GM18868 (cell line): ENCODE results near the gene POC1B.
"Not testable (repeated sequence)": the region's sequence is repeated elsewhere in the genome, so short reads cannot be mapped to it uniquely, and the experiment has no call there.

Experiments
- ATAC-seq: cut with Tn5 transposase; IDR thresholded peaks from one replicate; pipeline ENCODE4 v1.9.1; 2021; ENCODE audit warnings: mild to moderate bottlenecking, moderate library complexity; ENCODE audit not compliant: unreplicated experiment

POC1B gene

DNA sequence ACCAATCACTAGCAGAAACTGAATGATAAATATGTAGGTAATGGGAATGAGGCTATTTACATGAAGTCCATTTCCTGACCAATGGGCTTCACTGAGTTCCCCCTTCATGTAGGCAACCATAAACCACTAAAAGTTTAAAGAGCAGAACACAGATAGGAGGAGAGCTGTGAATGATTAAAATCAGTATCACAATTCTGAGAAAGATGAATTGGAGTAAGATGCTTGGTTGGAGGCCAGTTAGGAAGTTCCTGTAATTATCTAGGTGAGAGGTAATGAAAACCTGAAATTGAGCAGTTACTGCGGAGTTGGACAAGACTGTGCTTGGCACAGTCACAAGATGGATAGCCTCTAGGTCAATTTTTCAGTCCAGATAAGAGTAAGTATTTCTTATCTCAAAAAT is 57.8 kb downstream of the POC1B start:
- ATAC-seq = no peak

DNA sequence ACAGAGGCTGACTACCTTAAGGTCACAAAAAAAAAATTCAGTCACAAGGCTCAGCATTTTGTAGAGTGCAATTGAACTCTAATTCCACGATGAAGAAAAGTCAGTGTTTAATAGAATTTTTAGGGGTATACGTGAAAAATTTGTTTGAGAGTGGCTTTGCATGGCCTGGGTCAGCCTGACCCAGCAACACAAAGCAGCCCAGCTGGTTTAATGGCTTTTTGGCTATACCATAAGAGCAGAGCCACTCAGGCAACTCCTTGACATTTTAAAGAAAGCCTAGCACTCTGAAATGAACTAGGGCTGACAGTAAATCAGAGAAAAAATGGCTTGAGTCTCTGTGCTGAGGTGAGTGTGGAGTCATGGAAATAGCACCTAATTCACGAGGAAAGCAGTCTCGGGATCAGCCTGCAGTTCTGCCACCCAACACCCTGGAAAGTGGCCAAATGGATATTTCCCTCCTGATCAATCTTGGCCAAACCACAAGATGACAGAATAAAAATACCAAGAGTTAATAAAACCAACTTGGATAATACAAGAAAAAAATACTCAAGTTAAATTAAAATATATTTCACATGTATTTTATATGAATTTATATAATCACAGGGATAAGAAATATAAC is 60.8 kb downstream of the POC1B start:
- no peak for ATAC-seq

GRCh38 chr12:89461649-89462612 is 63.9 kb downstream of the POC1B start:
- peak; percentile 94 for ATAC-seq

DNA sequence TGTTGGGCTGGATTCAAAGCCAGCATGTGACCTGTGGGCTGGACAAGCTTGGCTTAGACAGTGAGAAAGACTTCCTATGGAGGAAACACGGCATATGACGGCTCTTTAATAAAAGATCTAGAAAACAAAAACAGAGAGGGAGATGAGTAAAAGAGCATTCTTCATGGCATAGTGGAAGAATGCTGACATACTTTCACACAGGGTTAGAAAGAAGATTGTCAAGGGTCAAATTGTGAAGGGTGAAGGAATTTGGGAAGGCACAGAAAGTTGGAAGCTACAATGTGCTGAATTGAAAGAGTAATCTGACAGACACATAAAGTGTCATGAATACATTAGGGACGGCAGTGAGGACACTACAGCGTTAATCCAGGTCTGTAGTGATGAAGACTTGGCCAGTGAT is 64.7 kb downstream of the POC1B start:
- no peak for ATAC-seq

DNA sequence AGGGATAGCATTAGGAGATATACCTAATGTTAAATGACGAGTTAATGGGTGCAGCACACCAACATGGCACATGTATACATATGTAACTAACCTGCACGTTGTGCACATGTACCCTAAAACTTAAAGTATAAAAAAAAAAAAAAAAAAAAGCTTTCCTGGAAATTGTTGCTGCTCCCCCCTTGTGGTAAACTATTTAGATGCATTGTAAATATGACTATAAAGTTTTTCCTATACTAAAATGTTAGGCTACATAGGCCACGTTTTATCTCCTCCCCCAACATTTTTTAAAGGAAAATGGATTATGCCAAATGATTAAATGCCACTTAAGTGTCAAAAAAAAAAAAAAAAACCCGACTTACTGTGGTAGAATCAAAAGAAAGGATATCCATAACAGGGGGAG is 66.6 kb downstream of the POC1B start:
- ATAC-seq = not testable (repeated sequence)

GRCh38 chr12:89456565-89456964 is 69.3 kb downstream of the POC1B start:
- no peak for ATAC-seq

DNA sequence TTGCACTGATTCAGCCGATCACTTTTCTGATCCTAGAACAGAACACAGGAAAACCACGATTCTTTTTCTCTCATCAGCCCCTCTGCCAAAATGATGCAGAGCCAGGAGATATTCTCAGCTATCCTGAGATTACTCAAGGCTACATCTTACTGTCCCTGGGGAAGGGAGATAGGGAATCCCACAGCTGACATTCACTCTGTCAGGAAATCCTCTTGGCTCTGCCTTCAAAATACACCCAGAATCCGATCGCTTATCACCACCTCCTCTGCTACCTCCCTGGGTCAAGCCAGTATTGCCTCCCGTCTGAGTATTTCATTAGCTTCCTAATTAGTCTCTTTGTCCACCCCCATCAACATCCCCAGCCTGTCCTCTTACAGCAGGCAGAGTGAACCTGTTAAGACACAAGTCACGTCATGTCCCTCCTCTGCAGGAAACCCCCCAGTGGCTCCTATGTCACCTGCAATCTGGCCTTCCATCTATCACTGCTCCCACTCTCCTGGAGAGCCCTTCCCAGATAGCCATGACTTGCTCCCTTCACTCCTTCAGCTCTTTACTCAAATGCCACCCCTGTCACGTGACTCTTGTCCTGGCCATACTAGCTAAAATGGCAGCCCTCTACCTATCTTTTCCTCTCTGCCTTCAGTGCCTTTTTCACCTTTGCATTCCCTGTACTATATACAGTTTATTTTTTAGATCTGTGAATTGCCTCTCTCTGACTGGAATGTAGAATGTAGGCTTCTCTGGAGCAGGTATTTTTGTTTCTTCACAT is 71.6 kb downstream of the POC1B start:
- no peak for ATAC-seq

- no peak for ATAC-seq
Measured at GRCh38 chr12:89453121-89453978, 72.5 kb downstream of the POC1B start.

DNA sequence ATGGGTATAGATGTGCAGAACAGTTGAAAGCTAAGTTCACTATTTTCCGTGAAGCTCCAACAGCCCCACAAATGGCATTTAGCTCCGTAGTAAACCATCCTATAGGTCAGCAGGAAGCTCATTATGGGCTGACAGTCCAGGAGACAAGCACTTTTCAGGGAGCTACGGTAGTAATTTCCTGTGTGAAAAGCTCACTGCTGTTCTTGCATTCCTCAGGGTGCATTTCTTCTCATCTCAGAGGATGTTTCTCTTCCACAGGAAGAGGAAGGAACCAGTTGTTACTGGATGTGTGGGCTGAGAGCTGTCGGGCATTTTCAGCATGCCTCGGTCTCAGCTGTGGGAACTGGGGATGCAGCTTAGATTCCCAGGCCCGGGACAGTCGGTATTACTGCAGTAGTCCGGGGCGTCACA is 74.0 kb downstream of the POC1B start:
- no peak for ATAC-seq

DNA sequence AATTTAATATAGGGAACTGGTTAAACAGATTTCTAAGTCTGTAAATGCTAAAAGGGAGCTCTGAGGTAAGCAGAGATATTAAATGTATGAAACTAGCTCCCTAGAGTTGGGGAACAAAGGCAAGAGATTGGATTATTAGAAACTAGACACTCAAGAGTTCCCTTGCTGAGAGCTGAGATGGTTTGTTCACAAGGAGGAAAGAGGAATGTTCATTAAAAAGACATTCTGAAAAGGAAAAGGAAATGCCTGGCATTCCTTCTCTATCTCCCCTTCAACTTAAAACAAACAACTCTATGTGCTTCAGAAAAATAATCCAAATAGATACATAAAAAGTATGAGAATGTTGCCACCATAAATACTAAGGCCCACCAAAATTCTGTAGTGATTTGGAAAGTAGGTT is 74.9 kb downstream of the POC1B start:
- ATAC-seq = no peak

DNA sequence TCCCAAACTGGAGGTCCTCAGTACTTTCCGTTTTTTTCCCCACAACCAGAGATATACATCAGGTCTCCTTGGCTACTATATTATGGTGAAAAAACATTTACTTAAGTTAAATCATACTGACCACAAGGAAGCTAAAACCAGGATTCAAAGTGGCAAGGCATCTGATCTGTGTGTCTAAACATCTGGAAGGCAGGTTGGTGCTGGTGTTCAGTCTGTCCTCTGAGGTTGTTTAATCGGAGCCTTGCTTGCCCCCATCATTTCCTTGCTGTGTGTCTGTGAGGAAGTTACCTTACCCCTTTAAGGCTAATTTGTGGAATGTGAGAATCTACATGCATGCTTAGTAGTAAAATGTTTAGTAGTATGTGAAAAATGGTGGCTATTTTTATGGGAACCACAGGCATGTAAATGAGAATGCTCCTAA is 76.9 kb downstream of the POC1B start:
- ATAC-seq = no peak

DNA sequence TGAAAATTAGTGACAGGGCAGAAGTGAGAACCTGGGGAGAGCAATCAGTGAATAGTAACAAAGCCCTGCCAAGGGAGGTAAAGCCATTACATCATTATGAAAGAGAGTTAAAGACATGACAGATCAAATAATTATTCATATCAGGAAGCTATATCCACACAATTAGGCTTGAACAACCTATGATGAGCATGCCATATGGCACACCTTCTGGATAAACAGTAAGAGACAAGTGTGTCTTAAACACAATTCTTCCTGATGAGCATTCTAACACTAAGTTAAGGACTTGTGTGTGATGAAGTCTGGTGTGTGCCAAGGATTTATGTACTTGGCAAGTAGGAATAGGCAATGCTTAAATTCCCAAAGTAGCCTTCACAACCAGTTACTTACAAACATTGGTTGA is 77.3 kb downstream of the POC1B start:
- no peak for ATAC-seq

- no peak for ATAC-seq
Measured at GRCh38 chr12:89439941-89440340, 85.9 kb downstream of the POC1B start.

DNA sequence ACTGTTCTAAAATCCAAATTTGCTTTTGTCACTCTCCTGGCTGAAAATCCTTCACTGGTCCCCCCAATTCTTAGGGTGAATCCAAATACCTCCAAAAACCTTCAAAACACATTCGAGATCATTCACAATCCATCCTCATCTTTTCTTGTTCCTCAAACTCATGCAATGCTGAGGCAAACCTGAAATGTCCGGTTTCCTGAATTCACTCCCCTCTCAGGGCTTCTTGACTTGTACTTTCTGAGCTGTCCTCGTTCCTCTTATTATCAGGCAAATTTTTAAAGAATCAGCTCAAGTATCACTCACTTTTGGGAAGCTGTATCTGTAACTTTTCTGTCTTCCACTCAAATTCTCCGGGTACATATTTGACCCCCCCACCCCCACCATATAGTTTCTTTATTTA is 88.6 kb downstream of the POC1B start:
- ATAC-seq = no peak

DNA sequence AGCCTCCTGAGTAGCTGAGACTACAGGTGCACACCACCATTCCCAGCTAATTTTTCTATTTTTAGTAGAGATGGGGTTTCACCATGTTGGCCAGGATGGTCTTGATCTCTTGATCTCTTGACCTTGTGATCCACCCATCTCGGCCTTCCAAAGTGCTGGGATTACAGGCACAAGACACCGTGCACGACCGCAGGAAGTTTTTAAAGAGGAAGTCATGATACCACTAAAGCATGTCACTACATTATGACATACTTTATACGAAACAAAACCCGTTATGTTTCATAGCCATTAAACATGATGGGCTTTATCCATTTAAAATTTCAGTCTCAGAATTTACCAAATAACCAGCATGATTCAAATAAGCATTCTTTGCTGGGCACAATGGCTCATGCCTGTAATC is 89.8 kb downstream of the POC1B start:
- ATAC-seq = no peak

DNA sequence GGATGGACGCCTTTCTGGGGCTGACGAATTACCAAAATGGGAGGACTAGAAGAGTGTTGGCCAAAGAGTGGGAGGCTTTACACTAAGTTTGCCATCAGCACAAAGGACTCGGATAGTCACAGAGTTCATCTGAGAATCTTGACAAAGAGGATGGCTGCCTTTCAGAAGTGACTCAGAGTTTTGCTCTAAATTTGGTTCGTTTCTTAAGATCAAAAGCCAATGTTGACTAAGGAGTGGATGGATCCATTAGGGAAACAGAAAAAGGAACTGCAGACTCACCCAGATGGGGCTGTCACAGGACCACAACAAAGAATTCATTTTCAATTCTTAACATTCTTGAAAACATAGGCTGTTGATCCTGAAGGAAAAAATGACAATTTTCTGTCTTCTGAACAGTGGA is 92.2 kb downstream of the POC1B start:
- ATAC-seq = no peak

DNA sequence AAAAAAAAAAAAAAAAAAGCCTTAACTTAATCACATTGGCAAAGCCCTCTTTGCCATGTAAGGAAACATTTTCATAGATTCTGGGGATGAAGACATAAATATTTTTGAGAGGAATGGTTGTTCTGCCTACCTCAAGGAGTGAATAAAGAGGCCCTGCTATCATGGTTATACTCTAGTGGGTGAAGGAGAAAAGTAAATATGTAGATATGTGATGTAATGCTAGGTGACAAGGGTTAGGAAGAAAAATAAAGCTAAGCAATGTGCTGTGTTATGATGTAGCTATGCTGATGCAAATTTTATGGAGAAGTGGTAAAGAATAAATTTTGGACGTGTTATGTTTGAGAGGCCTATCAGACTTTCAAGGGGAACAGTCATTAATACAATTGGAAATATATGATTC is 93.5 kb downstream of the POC1B start:
- ATAC-seq = no peak

DNA sequence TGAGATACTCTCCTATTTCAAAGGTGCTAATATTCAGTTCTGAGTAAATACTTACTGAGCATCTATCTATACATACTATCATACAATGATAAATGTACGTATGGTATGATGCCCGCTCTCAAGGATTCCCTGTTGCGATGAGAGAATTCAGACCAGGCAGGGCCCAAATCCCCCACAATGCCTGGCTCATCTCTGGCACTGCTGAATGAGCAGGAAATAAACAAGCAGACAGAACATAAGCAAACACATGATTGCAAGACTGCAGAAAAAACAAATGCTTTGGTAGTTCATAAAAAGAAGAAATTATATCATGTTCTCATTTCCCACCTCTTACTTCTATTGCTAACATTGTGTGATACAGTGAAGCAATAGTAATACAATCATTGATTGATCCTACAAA is 96.3 kb downstream of the POC1B start:
- ATAC-seq = no peak

DNA sequence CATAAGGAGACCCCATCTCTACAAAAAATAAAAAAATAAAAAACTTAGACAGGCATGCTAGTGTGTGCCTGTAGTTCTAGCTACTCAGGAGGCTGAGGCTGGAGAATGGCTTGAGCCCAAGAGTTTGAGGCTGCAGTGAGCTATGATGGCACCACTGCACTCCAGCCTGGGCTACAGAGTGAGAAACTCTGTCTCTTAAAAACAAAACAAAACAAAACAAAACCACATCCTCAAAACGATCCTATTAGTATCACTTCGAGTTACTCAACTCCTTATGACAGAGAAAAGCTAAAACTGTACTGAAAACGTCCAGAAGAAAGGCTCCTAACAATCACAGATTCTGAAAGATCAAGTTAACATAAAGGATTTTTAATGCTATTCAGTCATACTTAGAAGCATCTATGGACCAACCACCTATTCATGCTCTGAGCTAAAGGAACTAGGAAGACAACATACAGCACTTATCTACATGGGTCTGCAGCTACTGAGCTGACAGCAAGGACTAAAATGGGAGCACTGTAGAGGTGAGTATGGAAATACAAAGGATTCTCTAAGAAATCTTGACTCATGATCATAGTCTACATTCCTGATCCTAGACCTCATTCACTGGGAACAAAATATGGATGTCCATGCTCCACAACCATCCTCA is 98.2 kb downstream of the POC1B start:
- ATAC-seq = peak; percentile 91

- no peak for ATAC-seq
Measured at GRCh38 chr12:89424846-89425245, 101.0 kb downstream of the POC1B start.
